ENCODE data around the gene PROSER3.

GRCh38 chr19:35727053-35727955 lies 30.7 kb upstream of the PROSER3 start:
- TF ChIP-seq SP1 (IDR thresholded peaks at IDR 0.05): no peak
- no peak for TF ChIP-seq ZNF384 (IDR thresholded peaks at IDR 0.05)
- TF ChIP-seq BHLHE40 (IDR thresholded peaks at IDR 0.05; ENCODE audit: borderline replicate concordance): no peak
- TF ChIP-seq ELF4 (IDR thresholded peaks at IDR 0.05): no peak
- no peak for TF ChIP-seq SUZ12 (IDR thresholded peaks at IDR 0.05)
- TF ChIP-seq FOXA1 (IDR thresholded peaks at IDR 0.05): no peak
- no peak for TF ChIP-seq TARDBP (IDR thresholded peaks at IDR 0.05)
- TF ChIP-seq LEF1 (IDR thresholded peaks at IDR 0.05; ENCODE audit: borderline replicate concordance): no peak
- no peak for TF ChIP-seq FOXK2 (IDR thresholded peaks at IDR 0.05)
- no peak for TF ChIP-seq ARNT (IDR thresholded peaks at IDR 0.05)
- TF ChIP-seq HDGF (IDR thresholded peaks at IDR 0.05; ENCODE audit: borderline replicate concordance): no peak
- no peak for TF ChIP-seq L3MBTL2 (conservative IDR thresholded peaks at IDR 0.05)
- TF ChIP-seq, protein P1, sequence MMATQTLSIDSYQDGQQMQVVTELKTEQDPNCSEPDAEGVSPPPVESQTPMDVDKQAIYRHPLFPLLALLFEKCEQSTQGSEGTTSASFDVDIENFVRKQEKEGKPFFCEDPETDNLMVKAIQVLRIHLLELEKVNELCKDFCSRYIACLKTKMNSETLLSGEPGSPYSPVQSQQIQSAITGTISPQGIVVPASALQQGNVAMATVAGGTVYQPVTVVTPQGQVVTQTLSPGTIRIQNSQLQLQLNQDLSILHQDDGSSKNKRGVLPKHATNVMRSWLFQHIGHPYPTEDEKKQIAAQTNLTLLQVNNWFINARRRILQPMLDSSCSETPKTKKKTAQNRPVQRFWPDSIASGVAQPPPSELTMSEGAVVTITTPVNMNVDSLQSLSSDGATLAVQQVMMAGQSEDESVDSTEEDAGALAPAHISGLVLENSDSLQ (IDR thresholded peaks at IDR 0.05): no peak
